GM23338 (cell line): Measurements from ENCODE around the gene TMPRSS2.

ENCODE experiments used
- CREB1 ChIP-seq: fragments of 250-450 bp; sonication (Bioruptor Pico); IDR thresholded peaks from 2 replicates; pipeline ENCODE4 v1.5.0; 2020; ENCODE audit warnings: low read depth, mild to moderate bottlenecking, moderate library complexity
- CTCF ChIP-seq, 2 experiments: fragments of 200-600 bp in 1 of 2; sonication (generic) in 1 of 2; conservative IDR thresholded peaks; 2 replicates each; pipeline versions ENCODE4 v1.5.1 to v1.6.1; 2016 to 2017; ENCODE audit warnings: antibody characterized with exemption in 2 of 2, low read depth in 2 of 2, mild to moderate bottlenecking in 2 of 2, moderate library complexity in 1 of 2
- ETS1 ChIP-seq: IDR thresholded peaks from 2 replicates; pipeline ENCODE4 v1.6.1; 2016; ENCODE audit warnings: antibody characterized with exemption
- EZH2 ChIP-seq: fragments of 200-600 bp; sonication (generic); IDR thresholded peaks from one replicate; pipeline ENCODE4 v1.8.0; 2017; ENCODE audit warnings: antibody characterized with exemption, mild to moderate bottlenecking, low read depth; ENCODE audit not compliant: unreplicated experiment
- EZH2phosphoT487 ChIP-seq: fragments of 200-600 bp; sonication (generic); IDR thresholded peaks from one replicate; pipeline ENCODE4 v1.8.1; 2018; ENCODE audit warnings: antibody characterized with exemption; ENCODE audit not compliant: unreplicated experiment
- JUNB ChIP-seq: IDR thresholded peaks from one replicate; pipeline ENCODE4 v1.6.1; 2016; ENCODE audit warnings: antibody characterized with exemption; ENCODE audit not compliant: unreplicated experiment
- POLR2AphosphoS5 ChIP-seq: IDR thresholded peaks from 2 replicates; pipeline ENCODE4 v1.6.1; 2016; ENCODE audit warnings: antibody characterized with exemption, low read depth
- REST ChIP-seq: IDR thresholded peaks from one replicate; pipeline ENCODE4 v1.6.1; 2018; ENCODE audit warnings: antibody characterized with exemption; ENCODE audit not compliant: unreplicated experiment
- ZNF331 ChIP-seq: fragments of 250-450 bp; sonication (Bioruptor Pico); IDR thresholded peaks from 2 replicates; pipeline ENCODE4 v1.5.0; 2020; ENCODE audit warnings: low read depth, mild to moderate bottlenecking, moderate library complexity

GRCh38 chr21:41482980-41483379 is 25.0 kb downstream of the TMPRSS2 start:
- TF ChIP-seq JUNB (no peak), CTCF (conservative IDR thresholded peaks at IDR 0.05; ENCODE audit: low read depth in 2 of 2) (no peak), ZNF331 (CRISPR knock-in tag) (no peak), EZH2phosphoT487 (no peak), REST (no peak), POLR2AphosphoS5 (no peak), EZH2 (no peak), ETS1 (no peak), CREB1 (CRISPR knock-in tag) (no peak)
